ENCODE results near the gene PLCH2.

DNA sequence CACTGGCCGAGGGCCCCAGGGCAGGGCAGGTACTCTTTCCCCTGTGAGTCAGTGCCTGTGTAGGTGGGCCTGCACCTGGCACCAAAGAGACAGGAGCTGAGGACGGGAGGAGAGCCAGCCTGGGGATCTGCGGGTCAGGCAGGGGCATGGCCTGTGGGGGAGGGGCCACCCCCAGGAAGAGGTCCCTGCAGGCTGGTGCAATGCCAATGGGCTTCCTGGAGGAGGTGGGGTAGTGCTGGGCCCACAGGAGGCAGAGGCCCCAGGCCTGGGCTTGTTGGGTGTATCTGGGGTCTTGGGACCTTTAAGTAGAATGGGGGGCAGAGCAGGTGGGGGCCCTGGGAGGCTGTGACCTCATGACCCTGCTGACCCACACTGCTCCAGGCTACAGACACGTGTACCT is 23.2 kb downstream of the PLCH2 start:
- TF ChIP-seq POLR2AphosphoS5 (IDR thresholded peaks at IDR 0.05; ENCODE audit: low read depth, low read length) (no peak), POLR2A (IDR thresholded peaks at IDR 0.05; ENCODE audit: low read depth, low read length) (no peak)

Data from GM12892 (cell line).